ENCODE data around the gene IFNA17.
"Not testable (repeated sequence)": the region's sequence is repeated elsewhere in the genome, so short reads cannot be mapped to it uniquely, and the experiment has no call there.

The IFNA17 gene

DNA sequence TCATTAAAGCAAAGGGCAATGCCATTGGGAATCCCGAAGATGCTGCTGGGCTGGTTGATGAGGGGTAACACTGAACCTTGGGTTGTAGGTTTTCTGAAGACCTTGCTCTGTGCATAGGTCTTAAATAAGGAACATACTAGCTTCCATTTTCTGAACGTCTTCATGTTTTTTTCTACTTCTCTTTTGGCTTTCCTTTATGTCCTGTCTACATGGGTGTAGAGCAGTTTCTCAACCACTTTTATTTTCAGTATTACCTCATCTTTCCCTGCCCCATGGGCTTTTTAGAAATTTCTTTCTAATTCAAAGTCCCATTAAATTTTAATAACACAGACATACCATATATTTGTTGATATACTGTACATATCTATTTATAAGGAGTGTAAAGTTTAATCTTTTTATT lies 11.9 kb upstream of the IFNA17 start, which contains the start of gene IFNA14:
IFNA14 (minus strand) TSS at position 95 of the 400 bp plus-strand sequence; CDS start at position 25, 70 bp downstream.
- ChIA-PET CTCF (no interaction called here), POLR2A (no interaction called here)
- no peak for DNase-seq (ENCODE audit: low read depth, low spot score)
- TF ChIP-seq, protein P1, sequence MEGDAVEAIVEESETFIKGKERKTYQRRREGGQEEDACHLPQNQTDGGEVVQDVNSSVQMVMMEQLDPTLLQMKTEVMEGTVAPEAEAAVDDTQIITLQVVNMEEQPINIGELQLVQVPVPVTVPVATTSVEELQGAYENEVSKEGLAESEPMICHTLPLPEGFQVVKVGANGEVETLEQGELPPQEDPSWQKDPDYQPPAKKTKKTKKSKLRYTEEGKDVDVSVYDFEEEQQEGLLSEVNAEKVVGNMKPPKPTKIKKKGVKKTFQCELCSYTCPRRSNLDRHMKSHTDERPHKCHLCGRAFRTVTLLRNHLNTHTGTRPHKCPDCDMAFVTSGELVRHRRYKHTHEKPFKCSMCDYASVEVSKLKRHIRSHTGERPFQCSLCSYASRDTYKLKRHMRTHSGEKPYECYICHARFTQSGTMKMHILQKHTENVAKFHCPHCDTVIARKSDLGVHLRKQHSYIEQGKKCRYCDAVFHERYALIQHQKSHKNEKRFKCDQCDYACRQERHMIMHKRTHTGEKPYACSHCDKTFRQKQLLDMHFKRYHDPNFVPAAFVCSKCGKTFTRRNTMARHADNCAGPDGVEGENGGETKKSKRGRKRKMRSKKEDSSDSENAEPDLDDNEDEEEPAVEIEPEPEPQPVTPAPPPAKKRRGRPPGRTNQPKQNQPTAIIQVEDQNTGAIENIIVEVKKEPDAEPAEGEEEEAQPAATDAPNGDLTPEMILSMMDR (IDR thresholded peaks at IDR 0.05; ENCODE audit: insufficient read depth, low read length, missing control alignments): no peak
- no peak within 1 kb of the TSS for H3K4me3 ChIP-seq (ENCODE audit: low read depth, low read length)

DNA sequence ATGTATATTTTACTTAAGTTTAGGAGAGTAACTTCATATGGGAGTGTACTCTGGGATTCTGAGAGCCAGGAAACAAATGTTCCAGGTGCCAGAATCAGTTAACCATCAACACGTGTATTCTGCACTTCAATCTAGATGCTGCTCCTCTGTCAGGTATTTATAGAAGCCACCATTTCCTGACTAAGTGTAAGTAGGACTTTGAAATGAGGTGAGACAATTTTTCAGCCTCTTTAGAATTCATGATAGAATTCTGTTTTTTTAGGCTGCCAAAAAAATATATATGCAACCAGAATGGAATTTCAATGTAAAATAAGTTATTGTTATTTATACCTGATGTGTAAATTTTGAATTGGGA lies 8.3 kb upstream of the IFNA17 start:
- CTCF ChIA-PET: interaction anchor here (0.7 to 3.0 kb wide), 10 partner anchors 12 to 764 kb away, joined by 3 to 21 read pairs (median 4); no protein-coding TSS in a partner anchor
- DNase-seq (ENCODE audit: low read depth, low spot score); H3K4me3 ChIP-seq (ENCODE audit: low read depth, low read length); POLR2A ChIA-PET: not testable (repeated sequence)

DNA sequence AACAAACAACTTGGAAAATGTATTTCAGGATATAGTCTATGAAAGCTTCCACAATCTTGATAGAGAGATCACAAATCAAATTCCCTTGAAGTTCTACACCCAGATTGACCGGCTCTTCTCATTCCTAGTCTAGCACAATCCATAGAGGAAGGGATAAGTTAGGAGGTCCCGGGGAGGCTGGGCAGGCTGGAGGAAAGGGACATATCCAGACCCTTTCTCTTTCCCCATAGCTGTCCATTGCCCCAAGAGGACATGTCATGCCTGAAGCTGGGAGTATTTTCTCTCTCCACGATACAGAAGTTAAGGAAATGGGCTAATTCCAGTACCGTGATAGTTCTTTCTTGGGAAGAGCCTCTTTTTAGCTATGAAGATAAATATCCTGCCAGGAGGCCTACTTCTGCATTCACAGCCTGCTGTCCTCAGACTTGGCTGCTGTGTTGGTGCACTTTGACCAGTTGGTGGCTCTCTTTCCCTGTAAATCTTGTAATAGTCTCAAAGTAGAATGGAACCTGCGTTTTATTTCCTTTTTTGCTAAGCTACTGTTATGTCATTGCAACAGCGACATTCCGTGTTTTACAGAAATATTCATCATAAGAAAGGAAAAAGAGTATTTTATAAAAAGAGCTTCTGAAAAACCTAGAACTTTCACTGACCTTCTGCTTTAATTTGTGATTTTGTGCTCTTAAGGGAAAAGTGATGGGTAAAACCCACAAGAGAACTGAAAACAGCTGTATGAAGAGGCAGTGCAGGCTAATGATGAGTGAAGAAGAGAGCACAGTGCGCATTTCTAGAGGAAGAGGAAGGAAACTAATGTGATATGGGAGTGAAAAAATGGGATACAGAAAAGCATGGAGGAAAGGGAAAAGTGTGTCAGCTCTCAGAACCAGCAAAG lies 7.7 kb upstream of the IFNA17 start:
- CTCF ChIA-PET: interaction anchor here (0.7 to 3.0 kb wide), 12 partner anchors 12 to 765 kb away, joined by 3 to 21 read pairs (median 4); no protein-coding TSS in a partner anchor
- DNase-seq (ENCODE audit: low read depth, low spot score); POLR2A ChIA-PET; H3K4me3 ChIP-seq (ENCODE audit: low read depth, low read length): not testable (repeated sequence)
- TF ChIP-seq, protein P1 (IDR thresholded peaks at IDR 0.05; ENCODE audit: insufficient read depth, low read length, missing control alignments): peak; percentile 34

DNA sequence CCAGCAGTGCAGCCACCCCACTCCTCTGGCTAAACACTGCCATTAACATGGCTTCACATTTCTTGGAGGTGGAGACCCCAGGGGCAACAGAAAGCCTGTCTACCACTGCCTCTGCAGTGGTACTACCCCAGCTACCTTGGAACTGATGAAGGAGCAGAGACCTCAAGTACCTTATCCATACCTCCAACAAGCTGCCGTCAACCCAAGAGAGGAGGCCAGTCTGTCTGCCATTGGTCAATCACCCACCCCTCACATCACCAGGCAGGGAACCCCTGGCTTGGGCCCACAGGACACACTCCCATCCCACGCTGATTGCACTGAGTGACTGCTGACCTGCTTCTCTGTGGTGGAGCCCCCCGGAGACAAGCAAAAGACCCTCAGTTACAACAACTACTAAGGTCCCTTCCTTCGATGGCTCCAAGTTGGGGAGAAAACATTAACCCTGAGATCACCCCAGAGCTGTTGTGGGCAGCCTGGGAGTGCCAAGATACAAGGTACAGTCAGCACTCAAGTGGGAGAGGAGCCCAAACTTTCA lies 6.2 kb upstream of the IFNA17 start:
- ChIA-PET CTCF (interaction anchor here (0.8 to 3.0 kb wide), 3 partner anchors 18 to 579 kb away, joined by 3 to 21 read pairs (median 3); no protein-coding TSS in a partner anchor), POLR2A (no interaction called here)
- no peak overlapping the region for H3K4me3 ChIP-seq (ENCODE audit: low read depth, low read length)
- TF ChIP-seq, protein P1 (IDR thresholded peaks at IDR 0.05; ENCODE audit: insufficient read depth, low read length, missing control alignments): no peak
- no peak for DNase-seq (ENCODE audit: low read depth, low spot score)

DNA sequence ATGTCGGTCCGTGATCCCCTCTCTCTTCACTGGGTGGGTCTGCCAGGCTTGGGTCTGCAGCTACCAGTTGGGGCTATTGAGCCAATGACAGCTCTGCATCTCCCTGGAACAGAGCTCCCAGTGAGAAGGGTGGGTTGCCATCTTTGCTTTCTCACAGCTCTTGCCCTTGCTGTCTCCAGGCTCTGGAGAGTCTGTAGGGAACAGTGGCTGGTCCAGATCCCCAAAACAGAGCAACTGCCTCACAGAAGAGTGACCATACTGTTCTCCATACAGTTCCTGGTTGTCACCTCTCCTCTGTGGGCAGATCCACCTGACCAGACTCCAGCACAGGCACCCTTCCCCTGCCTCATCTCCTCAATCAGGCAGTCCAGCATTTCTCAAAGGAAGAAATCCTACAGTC lies 5.2 kb upstream of the IFNA17 start:
- TF ChIP-seq, protein P1 (IDR thresholded peaks at IDR 0.05; ENCODE audit: insufficient read depth, low read length, missing control alignments): no peak
- ChIA-PET POLR2A (no interaction called here), CTCF (no interaction called here)
- no peak overlapping the region for H3K4me3 ChIP-seq (ENCODE audit: low read depth, low read length)
- no peak for DNase-seq (ENCODE audit: low read depth, low spot score)

DNA sequence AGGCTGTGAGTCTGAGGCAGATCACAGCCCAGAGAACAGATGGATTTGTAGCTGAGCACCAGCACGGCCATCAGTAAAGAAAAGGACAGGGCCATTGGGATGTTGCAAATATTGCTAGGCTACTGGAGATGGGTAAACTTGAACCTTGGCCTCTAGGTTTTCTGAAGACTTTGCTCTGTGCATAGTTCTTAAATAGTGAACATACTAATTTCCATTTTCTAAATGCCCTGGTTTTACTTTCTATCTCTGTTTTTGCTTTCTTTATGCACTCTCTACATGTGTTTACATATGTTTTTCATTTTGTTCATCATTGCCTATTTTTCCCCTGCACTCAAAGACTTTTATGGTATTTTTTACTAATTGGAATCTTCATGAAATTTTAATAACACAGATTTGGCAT lies 10.8 kb downstream of the IFNA17 start, which contains the start of gene IFNA16:
IFNA16 (minus strand) TSS at position 101 of the 400 bp plus-strand sequence; CDS start at position 95, 6 bp downstream.
- CTCF ChIA-PET; DNase-seq (ENCODE audit: low read depth, low spot score); H3K4me3 ChIP-seq (ENCODE audit: low read depth, low read length); POLR2A ChIA-PET: not testable (repeated sequence)

DNA sequence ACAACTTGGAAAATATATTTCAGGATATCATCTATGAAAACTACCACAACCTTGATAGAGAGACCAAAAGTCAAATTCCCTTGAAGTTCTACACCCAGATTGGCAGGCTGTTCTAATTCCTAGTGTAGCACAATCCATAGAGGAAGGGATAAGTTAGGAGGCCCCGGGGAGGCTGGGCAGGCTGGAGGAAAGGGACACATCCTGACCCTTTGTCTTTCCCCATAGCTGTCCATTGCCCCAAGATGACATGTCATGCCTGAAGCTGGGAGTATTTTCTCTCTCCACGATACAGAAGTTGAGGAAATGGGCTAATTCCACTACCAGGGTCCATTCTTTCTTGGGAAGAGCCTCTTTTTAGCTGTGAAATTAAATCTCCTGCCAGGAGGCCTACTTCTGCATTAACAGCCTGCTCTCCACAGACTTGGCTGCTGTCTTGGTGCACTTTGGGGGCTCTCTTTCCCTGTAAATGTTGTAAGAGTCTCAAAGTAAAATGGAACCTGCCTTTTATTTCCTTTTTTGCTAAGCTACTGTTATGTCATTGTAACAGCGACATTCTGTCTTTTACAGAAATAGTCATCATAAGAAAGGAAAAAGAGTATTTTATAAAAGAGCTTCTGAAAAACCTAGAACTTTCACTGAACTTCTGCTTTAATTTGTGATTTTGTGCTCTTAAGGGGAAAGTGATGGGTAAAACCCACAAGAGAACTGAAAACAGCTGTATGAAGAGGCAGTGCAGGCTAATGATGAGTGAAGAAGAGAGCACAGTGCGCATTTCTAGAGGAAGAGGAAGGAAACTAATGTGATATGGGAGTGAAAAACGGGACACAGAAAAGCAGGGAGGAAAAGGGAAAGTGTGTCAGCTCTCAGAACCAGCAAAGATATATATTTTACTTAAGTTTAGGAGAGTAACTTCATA lies 14.4 kb downstream of the IFNA17 start:
- H3K4me3 ChIP-seq (ENCODE audit: low read depth, low read length); DNase-seq (ENCODE audit: low read depth, low spot score); POLR2A ChIA-PET: not testable (repeated sequence)
- CTCF ChIA-PET: interaction anchor here (0.9 to 1.3 kb wide), 3 partner anchors 10 to 50 kb away, joined by 3 to 4 read pairs (median 3); no protein-coding TSS in a partner anchor

DNA sequence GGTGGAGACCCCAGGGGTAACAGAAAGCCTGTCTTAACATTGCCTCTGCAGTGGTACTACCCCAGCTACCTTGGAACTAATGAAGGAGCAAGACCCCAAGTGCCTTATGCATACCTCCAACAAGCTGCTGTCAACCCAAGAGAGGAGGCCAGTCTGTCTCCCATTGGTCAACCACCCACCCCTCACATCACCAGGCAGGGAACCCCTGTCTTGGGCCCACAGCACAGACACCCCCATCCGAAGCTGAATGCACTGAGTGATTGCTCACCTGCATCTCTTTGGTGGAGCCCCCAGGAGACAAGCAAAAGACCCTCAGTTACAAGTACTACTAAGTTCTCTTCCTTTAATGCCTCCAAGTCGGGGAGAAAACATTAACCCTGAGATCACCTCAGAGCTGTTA lies 15.9 kb downstream of the IFNA17 start:
- POLR2A ChIA-PET: not testable (repeated sequence)
- CTCF ChIA-PET: interaction anchor here (1.2 kb wide), 1 partner anchor 17 kb away, joined by 6 read pairs; no protein-coding TSS in a partner anchor

DNA sequence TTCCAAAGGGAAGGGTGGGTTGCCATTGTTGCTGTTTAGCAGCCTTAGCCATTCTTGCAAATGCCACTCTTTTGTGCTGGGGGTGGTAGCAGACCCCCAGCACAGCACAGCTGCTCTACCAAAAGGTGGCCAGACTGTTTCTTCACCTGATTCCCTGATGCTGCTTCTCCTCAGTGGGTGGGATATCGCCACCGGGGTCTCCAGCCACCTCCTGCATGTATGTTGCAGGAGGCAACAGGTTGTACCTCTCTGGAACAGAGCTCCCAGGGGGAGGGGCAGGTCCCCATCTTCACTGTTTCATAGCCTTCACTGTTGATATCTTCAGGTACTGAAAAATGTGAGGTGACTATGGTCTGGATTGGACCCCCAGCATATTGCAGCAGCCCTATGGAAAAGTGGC lies 17.2 kb downstream of the IFNA17 start:
- H3K4me3 ChIP-seq (ENCODE audit: low read depth, low read length); POLR2A ChIA-PET; CTCF ChIA-PET; DNase-seq (ENCODE audit: low read depth, low spot score): not testable (repeated sequence)

More for the DNA sequence above, 15.9 kb downstream of the IFNA17 start:
- not testable (repeated sequence) for DNase-seq (ENCODE audit: low read depth, low spot score); H3K4me3 ChIP-seq (ENCODE audit: low read depth, low read length)
